AG20443 (cell line): ENCODE results near the gene P2RY14.

Source experiments
- DNase-seq: peaks from one replicate; pipeline ENCODE4 v3.0.0; 2012; ENCODE audit warnings: low spot score, mixed read lengths

P2RY14 gene

DNA sequence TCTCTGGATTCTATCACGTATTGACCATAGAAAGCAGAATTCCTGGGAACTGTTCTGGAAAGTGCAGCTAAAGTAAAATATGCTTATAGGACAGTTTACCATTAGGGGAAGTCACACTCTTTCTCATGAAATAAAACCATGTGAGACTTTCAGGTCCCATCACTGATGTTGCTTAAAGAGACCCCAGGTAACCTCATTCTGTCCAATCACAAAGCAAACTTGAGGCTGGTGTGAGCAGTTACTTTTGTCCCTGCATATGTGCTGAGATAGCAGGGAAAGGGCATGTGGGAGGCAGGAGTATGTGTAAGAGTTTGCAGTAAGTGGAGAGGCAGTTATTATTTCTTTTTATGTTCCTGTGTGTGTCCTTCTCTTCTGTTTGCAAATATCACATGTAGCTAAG lies 22.2 kb upstream of the P2RY14 start:
- no peak for DNase-seq

GRCh38 chr3:151299006-151299405 lies 20.7 kb upstream of the P2RY14 start:
- DNase-seq = no peak

- DNase-seq = no peak
These were observed 19.1 kb upstream of the P2RY14 start for GRCh38 chr3:151297429-151297828.

GRCh38 chr3:151296226-151296625 lies 17.9 kb upstream of the P2RY14 start:
- no peak for DNase-seq

- DNase-seq = no peak
These were observed 14.8 kb upstream of the P2RY14 start for GRCh38 chr3:151293127-151293526.

- peak; percentile 44 for DNase-seq
These were observed 12.3 kb upstream of the P2RY14 start for GRCh38 chr3:151290673-151291072.

GRCh38 chr3:151289445-151289844 lies 11.1 kb upstream of the P2RY14 start:
- no peak for DNase-seq

GRCh38 chr3:151285940-151286339 lies 7.6 kb upstream of the P2RY14 start:
- no peak for DNase-seq

GRCh38 chr3:151283907-151284461 lies 5.6 kb upstream of the P2RY14 start:
- no peak for DNase-seq

GRCh38 chr3:151283387-151283786 lies 5.0 kb upstream of the P2RY14 start:
- no peak for DNase-seq

DNA sequence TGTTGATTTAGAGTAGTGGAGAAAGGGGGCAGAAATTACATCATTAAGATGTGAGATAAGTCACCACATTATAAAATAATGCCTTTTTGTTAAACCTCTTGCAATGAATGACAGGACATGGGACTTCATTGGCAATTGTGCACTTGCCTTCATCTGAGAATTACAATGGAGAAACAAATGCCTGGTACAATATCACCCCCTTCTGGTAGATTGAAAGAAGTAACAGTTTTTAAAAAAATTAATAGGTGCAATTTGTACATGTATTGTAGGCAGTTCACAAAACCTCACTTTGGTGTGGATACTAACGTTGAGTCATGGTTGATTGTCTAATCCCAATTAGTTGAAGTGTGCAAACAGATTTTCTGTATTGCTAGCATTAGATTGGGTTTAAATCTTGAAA lies 4.6 kb upstream of the P2RY14 start:
- DNase-seq = peak; percentile 56

DNA sequence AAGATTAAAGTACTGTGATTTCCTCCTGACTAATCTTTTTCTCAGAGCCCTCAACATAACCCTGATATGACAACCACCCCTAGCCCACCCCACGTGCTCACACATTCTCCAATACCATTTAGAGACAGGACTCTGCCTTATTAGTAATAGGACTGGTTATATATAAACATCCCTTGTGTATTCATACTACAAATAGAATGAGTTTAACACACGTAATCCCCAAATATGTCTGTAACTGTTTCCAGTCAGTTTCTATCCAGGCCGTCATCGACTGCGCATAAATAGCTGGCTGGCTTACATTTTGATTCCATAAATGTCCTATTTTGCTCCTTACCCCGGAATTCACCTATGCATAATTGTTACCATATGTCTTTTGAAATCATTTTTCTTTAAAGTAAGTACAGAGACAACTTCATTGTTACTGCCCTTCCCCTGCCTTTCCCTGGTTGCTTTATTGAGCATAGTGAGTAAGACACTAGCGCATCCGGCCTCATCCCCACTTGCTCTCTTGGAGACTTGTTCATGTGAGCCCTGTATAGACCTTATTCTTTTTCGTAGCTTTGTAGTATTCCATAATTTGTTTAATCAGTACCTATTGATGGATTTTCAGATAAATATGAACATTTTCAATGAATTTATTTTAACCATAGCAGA lies 3.5 kb upstream of the P2RY14 start:
- no peak for DNase-seq

GRCh38 chr3:151276687-151277042 lies 1.7 kb downstream of the P2RY14 start:
- DNase-seq = no peak

- DNase-seq = no peak
These were observed 2.2 kb downstream of the P2RY14 start for GRCh38 chr3:151276038-151276686.

- DNase-seq = no peak
These were observed 3.3 kb downstream of the P2RY14 start for GRCh38 chr3:151275091-151275490.

DNA sequence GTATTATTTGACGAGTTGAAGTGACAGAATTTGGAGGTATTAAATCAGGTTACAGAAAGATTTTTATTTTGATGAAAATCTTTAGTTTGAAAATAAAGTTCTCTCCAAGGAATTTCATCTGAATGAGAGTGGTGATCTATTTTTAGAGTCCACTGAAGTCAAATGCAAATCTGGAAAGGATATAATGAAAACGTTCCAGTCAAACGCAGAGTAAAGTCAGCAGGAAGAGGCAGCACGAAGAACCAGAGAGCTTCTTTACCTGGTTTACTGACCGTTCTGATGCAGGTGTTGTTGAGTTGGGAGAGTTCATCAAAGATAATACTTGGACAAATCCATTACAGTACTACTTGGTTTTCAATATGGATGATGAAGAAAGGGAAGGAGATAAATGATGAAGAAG lies 8.7 kb downstream of the P2RY14 start:
- DNase-seq = no peak

DNA sequence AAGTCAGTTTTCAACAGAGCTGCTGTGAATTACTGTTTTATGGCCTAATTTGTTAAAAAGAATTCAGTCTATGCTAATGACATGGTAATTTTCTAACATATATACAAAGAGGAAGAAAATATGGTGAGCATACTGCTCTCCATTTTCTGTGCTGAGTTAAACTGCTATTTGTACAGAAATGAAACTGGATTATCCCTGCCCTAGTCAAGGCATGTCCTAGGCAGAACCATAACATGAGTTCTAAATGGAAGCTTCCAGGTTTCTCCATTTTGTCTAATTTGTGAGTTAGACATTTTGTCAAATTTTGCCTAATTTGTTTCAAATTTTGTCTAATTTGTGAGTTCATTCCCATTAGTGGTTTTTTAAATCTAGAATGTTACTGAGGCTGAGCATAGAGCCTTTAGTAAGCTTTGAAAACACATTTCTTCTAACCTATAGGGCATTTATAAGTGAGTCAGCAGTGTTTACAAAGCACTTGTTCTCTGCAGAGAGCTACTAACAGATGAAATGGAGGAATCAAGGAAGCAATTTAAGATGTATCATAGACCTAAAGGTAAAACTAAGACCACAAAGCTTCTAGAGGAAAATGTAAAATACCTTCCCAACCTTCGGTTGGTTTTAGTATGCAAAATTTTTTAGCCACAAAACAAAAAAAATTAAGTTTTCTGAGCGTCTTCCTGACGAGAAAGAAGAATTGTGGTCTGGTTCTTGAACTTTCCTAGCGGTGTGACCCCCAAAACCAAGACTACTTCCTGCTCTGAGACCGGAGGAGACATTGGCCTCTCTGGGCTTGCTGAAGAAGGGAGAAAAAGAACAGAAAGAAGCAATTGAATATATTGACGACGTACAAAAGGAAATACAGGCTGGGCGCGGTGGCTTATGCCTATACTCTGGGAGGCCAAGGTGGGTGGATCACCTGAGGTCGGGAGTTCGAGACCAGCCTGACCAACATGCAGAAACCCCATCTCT lies 9.8 kb downstream of the P2RY14 start:
- DNase-seq = no peak

- DNase-seq = no peak
These were observed 11.3 kb downstream of the P2RY14 start for GRCh38 chr3:151267066-151267465.

DNA sequence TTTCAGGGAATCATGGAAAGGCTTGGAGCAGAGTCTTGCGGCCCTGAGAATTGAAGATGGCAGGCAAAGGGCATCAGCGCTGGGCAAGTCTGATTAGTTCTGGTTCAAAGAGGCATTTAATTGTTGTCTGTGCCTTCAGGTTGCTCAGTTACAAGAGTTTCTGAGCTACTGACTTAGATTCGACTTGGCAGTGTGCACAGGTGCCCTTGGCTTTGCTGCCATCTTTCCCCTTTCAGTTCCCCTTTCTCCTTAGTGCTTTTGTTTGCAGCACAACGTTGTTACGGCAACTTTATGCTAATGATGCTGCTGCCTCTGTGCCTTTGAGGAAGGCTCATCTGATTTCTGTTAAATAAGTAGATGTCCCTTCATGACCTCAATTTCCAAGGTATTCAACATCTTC lies 12.5 kb downstream of the P2RY14 start:
- no peak for DNase-seq

GRCh38 chr3:151265166-151265565 lies 13.2 kb downstream of the P2RY14 start:
- no peak for DNase-seq

- no peak for DNase-seq
These were observed 13.7 kb downstream of the P2RY14 start for GRCh38 chr3:151264605-151265004.

- peak; percentile 34 for DNase-seq
These were observed 15.3 kb downstream of the P2RY14 start for GRCh38 chr3:151262871-151263525.
